CD14-positive monocyte (primary cell): ENCODE measurements around the gene CDH4. TPM values are rescaled to one million over a fixed set of nuclear protein-coding genes. Genes with fewer than 3 reads are reported as not detected.
"Not testable (repeated sequence)": the region's sequence is repeated elsewhere in the genome, so short reads cannot be mapped to it uniquely, and the experiment has no call there.

Experiments
- DNase-seq, 3 donors: peaks; one replicate each; pipeline ENCODE4 v3.0.0-alpha.2; 2011 to 2022
- H2AFZ ChIP-seq: 2 replicates; pipeline ENCODE4 v1.6.0; 2012; ENCODE audit warnings: mild to moderate bottlenecking, low read depth, low read length, inconsistent platforms; ENCODE audit not compliant: insufficient read depth, poor library complexity, severe bottlenecking
- H3K27ac ChIP-seq, 2 donors: 1 replicate in 1 of 2; 2 replicates in 1 of 2; pipeline ENCODE4 v1.5.1; 2012 to 2013; ENCODE audit warnings: low read length in 2 of 2, control low read depth in 1 of 2, inconsistent platforms in 1 of 2, low read depth in 1 of 2, mild to moderate bottlenecking in 1 of 2
- H3K27me3 ChIP-seq, 2 donors: one replicate each; pipeline versions ENCODE4 v1.6.0 to v1.6.1; 2011 to 2013; ENCODE audit warnings: low read length in 2 of 2; ENCODE audit not compliant: control insufficient read depth in 2 of 2, insufficient read depth in 2 of 2
- H3K36me3 ChIP-seq, 2 donors: replicated peaks in 1 of 2; 1 replicate in 1 of 2; 2 replicates in 1 of 2; pipeline versions ENCODE4 v1.5.1 to v1.6.1; 2012 to 2013; ENCODE audit warnings: low read length in 2 of 2, control low read depth in 1 of 2, inconsistent platforms in 1 of 2, mild to moderate bottlenecking in 1 of 2; ENCODE audit not compliant: insufficient read depth in 2 of 2, control insufficient read depth in 1 of 2
- H3K4me1 ChIP-seq, 2 donors: 1 replicate in 1 of 2; 2 replicates in 1 of 2; pipeline versions ENCODE4 v1.5.1 to v1.6.1; 2012 to 2013; ENCODE audit warnings: low read length in 2 of 2, control low read depth in 1 of 2, inconsistent platforms in 1 of 2, mild to moderate bottlenecking in 1 of 2, moderate library complexity in 1 of 2; ENCODE audit not compliant: insufficient read depth in 2 of 2, control insufficient read depth in 1 of 2
- H3K4me2 ChIP-seq: replicated peaks from 2 replicates; pipeline ENCODE3; 2012; ENCODE audit warnings: low read length, moderate library complexity, mild to moderate bottlenecking; ENCODE audit not compliant: poor library complexity, severe bottlenecking; ENCODE audit errors: extremely low read depth
- H3K4me3 ChIP-seq, 3 experiments: fragments of 200-600 bp in 1 of 3; sonication (generic) in 1 of 3; replicated peaks in 1 of 3; 1 replicate in 2 of 3; 2 replicates in 1 of 3; pipeline ENCODE4 v1.5.1; 2011 to 2013; ENCODE audit warnings: low read length in 3 of 3, mild to moderate bottlenecking in 3 of 3, control low read depth in 2 of 3, low read depth in 2 of 3, inconsistent platforms in 1 of 3, moderate library complexity in 1 of 3
- H3K79me2 ChIP-seq: 2 replicates; pipeline ENCODE4 v1.6.0; 2012; ENCODE audit warnings: mild to moderate bottlenecking, control low read depth, inconsistent platforms, low read length, moderate library complexity; ENCODE audit not compliant: insufficient read depth
- H3K9ac ChIP-seq: 2 replicates; pipeline ENCODE4 v1.6.0; 2017; ENCODE audit warnings: low read length, mild to moderate bottlenecking; ENCODE audit not compliant: insufficient read depth, poor library complexity, severe bottlenecking
- H3K9me3 ChIP-seq, 2 donors: replicated peaks in 1 of 2; 1 replicate in 1 of 2; 2 replicates in 1 of 2; pipeline versions ENCODE4 v1.5.1 to v1.6.1; 2012 to 2013; ENCODE audit warnings: low read length in 2 of 2, control low read depth in 1 of 2; ENCODE audit not compliant: control insufficient read depth in 1 of 2, insufficient read depth in 1 of 2
- H4K20me1 ChIP-seq: 2 replicates; pipeline ENCODE4 v1.6.0; 2012; ENCODE audit warnings: mild to moderate bottlenecking, low read length, control low read depth, moderate library complexity; ENCODE audit not compliant: insufficient read depth
- H3K27ac Mint-ChIP-seq, 7 donors: one replicate each; pipeline ENCODE4 v1.8.0; 2020; ENCODE audit warnings: mild to moderate bottlenecking in 7 of 7, mixed read lengths in 7 of 7, moderate library complexity in 6 of 7, inconsistent platforms in 2 of 7
- H3K27me3 Mint-ChIP-seq, 3 donors: one replicate each; pipeline ENCODE4 v1.8.0; 2021 to 2022; ENCODE audit warnings: low read depth in 3 of 3, mild to moderate bottlenecking in 3 of 3, mixed read lengths in 3 of 3, moderate library complexity in 3 of 3, inconsistent platforms in 1 of 3
- H3K36me3 Mint-ChIP-seq, 2 donors: one replicate each; pipeline ENCODE4 v1.8.0; 2020; ENCODE audit warnings: mixed read lengths in 2 of 2, inconsistent platforms in 1 of 2, mild to moderate bottlenecking in 1 of 2
- H3K4me1 Mint-ChIP-seq: one replicate; pipeline ENCODE4 v1.8.0; 2020; ENCODE audit warnings: mild to moderate bottlenecking, mixed read lengths
- H3K4me3 Mint-ChIP-seq, 2 donors: one replicate each; pipeline ENCODE4 v1.8.0; 2020; ENCODE audit warnings: mild to moderate bottlenecking in 2 of 2, mixed read lengths in 2 of 2, moderate library complexity in 1 of 2
- H3K9me3 Mint-ChIP-seq, 7 donors: one replicate each; pipeline ENCODE4 v1.8.0; 2020 to 2022; ENCODE audit warnings: mixed read lengths in 7 of 7, mild to moderate bottlenecking in 6 of 7, moderate library complexity in 6 of 7, inconsistent platforms in 2 of 7
- CTCF ChIP-seq: fragments of 200-600 bp; IDR thresholded peaks from one replicate; pipeline ENCODE4 v1.8.0; 2022; ENCODE audit warnings: antibody characterized with exemption, mild to moderate bottlenecking
- WGBS: methylation state at CpG from one replicate; pipeline ENCODE4 v1.1.5; 2013; ENCODE audit warnings: missing lambda C conversion rate; ENCODE audit not compliant: insufficient coverage; 5-methylcytosine and 5-hydroxymethylcytosine counted together
- intact Hi-C, 2 donors: fragments of 100-400 bp; cut with micrococcal nuclease; formaldehyde crosslinking; loops; one replicate each; pipeline versions ENCODE4 v1.15.0 to v1.15.1; 2023
- polyA plus RNA-seq, 3 donors: library from polyadenylated mRNA; depleted of rRNA in 1 of 3; unstranded in 2 of 3; stranded (reverse) in 1 of 3; fragments of 300-500 nt in 2 of 3; fragments of >200 nt in 1 of 3; fragmentation: Illumina TruSeq in 2 of 3; gene quantifications; 1 replicate in 2 of 3; 2 replicates in 1 of 3; pipeline ENCODE4 v1.2.3, GENCODE V29; 2012 to 2021

The CDH4 gene
- polyA plus RNA-seq, 3 donors = not detected

GRCh38 chr20:61273666-61274065 is 21.6 kb downstream of the CDH4 start:
- H3K9ac ChIP-seq, H3K4me2 ChIP-seq, H3K27ac ChIP-seq, H3K36me3 ChIP-seq, H3K27me3 Mint-ChIP-seq, H3K4me3 Mint-ChIP-seq, H4K20me1 ChIP-seq, DNase-seq, H3K79me2 ChIP-seq, intact Hi-C loops, H3K4me3 ChIP-seq, H3K27me3 ChIP-seq, H3K4me1 Mint-ChIP-seq, H3K27ac Mint-ChIP-seq, H2AFZ ChIP-seq, H3K36me3 Mint-ChIP-seq, H3K4me1 ChIP-seq: not testable (repeated sequence)
- peaks cover 10 to 25% (median 13%) of the 10 kb centered on the region in 7 donors for H3K9me3 Mint-ChIP-seq
- 100% methylated on average over 1 of the region's 1 CpG for WGBS
- H3K9me3 ChIP-seq = peaks cover 11 to 33% of the 10 kb centered on the region in 2 donors

- no peaks in the 10 kb centered on the region for H4K20me1 ChIP-seq
- TF ChIP-seq CTCF = no peak
- peaks cover 13 to 32% (median 14%) of the 10 kb centered on the region in 7 donors for H3K9me3 Mint-ChIP-seq
Measured at GRCh38 chr20:61274326-61274725, 22.3 kb downstream of the CDH4 start.

More at GRCh38 chr20:61274326-61274725, 22.3 kb downstream of the CDH4 start:
- DNase-seq = no peak
- H3K9ac ChIP-seq = no peak overlapping the region
- no peak overlapping the region for H3K4me2 ChIP-seq
- Mint-ChIP-seq H3K4me3 (no peak overlapping the region), H3K4me1 (no peaks in the 10 kb centered on the region), H3K36me3 (no peaks in the 10 kb centered on the region), H3K27me3 (peaks cover 0 to 4% (median 3%) of the 10 kb centered on the region in 3 donors), H3K27ac (no peak overlapping the region)
- no peaks in the 10 kb centered on the region for H3K79me2 ChIP-seq
- WGBS = 96% methylated on average over 8 of the region's 8 CpGs
- H3K36me3 ChIP-seq = no peaks in the 10 kb centered on the region
- H3K27ac ChIP-seq = no peak overlapping the region
- no peaks in the 10 kb centered on the region for H3K4me1 ChIP-seq
- no peaks in the 10 kb centered on the region for H3K27me3 ChIP-seq
- no peak overlapping the region for H2AFZ ChIP-seq
- no peak overlapping the region for H3K4me3 ChIP-seq
- peaks cover 14 to 37% of the 10 kb centered on the region in 2 donors for H3K9me3 ChIP-seq
- intact Hi-C loops = no loop called here
